H1 (cell line): ENCODE data around the gene PDE4B. TPM values are rescaled to one million over a fixed set of nuclear protein-coding genes. Genes with fewer than 3 reads are reported as not detected.

Source experiments
- CTCF ChIA-PET: fragments of 300-600 bp; sonication (Branson Sonifier 250); formaldehyde crosslinking; loops from one replicate; lab custom pipeline; 2021; ENCODE audit not compliant: partially characterized antibody; lab: Charles Lee
- POLR2A ChIA-PET: fragments of 300-600 bp; sonication (Branson Sonifier 250); formaldehyde crosslinking; loops from one replicate; lab custom pipeline; 2021; ENCODE audit warnings: inconsistent platforms; ENCODE audit not compliant: partially characterized antibody; lab: Charles Lee
- DNase-seq, 2 experiments: peaks; one replicate each; pipeline versions ENCODE4 v3.0.0 to v3.0.0-alpha.2; 2010 to 2022; ENCODE audit warnings: low spot score in 2 of 2, low read depth in 1 of 2, mixed read lengths in 1 of 2
- FAIRE-seq: peaks from 2 replicates; lab custom pipeline; 2011; peaks lifted over from hg19 to GRCh38; lab: Jason Lieb, UNC
- H2AFZ ChIP-seq: 2 replicates; pipeline ENCODE4 v1.8.1; 2012; ENCODE audit warnings: low read length, inconsistent platforms
- H2AK5ac ChIP-seq: 2 replicates; pipeline ENCODE4 v1.6.1; 2013; ENCODE audit warnings: low read depth, low read length
- H2BK120ac ChIP-seq: replicated peaks from 2 replicates; pipeline ENCODE3; 2013; ENCODE audit warnings: low read depth, low read length, inconsistent platforms
- H2BK12ac ChIP-seq: 2 replicates; pipeline ENCODE4 v1.6.1; 2013; ENCODE audit warnings: low read depth, low read length
- H2BK15ac ChIP-seq: 2 replicates; pipeline ENCODE4 v1.6.1; 2013; ENCODE audit warnings: low read length
- H2BK20ac ChIP-seq: 2 replicates; pipeline ENCODE4 v1.6.1; 2013; ENCODE audit warnings: low read length
- H2BK5ac ChIP-seq: 2 replicates; pipeline ENCODE4 v1.6.1; 2013; ENCODE audit warnings: low read depth, low read length
- H3K14ac ChIP-seq: 2 replicates; pipeline ENCODE4 v1.6.1; 2013; ENCODE audit warnings: inconsistent platforms; ENCODE audit not compliant: insufficient read length
- H3K18ac ChIP-seq: 2 replicates; pipeline ENCODE4 v1.6.1; 2013; ENCODE audit warnings: low read length; ENCODE audit errors: extremely low read depth
- H3K23ac ChIP-seq: 2 replicates; pipeline ENCODE4 v1.6.1; 2013; ENCODE audit warnings: inconsistent platforms; ENCODE audit not compliant: insufficient read length
- H3K23me2 ChIP-seq: 2 replicates; pipeline ENCODE4 v1.6.1; 2013; ENCODE audit warnings: low read depth, low read length
- H3K27ac ChIP-seq: 2 replicates; pipeline ENCODE4 v1.6.1; 2011; ENCODE audit warnings: low read depth, low read length, inconsistent platforms
- H3K27me3 ChIP-seq, 4 experiments: replicated peaks in 1 of 4; 1 replicate in 1 of 4; 2 replicates in 3 of 4; pipeline versions ENCODE4 v1.6.1 to v1.8.1; 2011 to 2013; ENCODE audit warnings: low read length in 3 of 4, mild to moderate bottlenecking in 3 of 4, inconsistent platforms in 2 of 4, mixed read lengths in 2 of 4, moderate library complexity in 1 of 4; ENCODE audit not compliant: control insufficient read depth in 3 of 4, insufficient read depth in 3 of 4; ENCODE audit errors: extremely low read depth in 1 of 4
- H3K36me3 ChIP-seq, 4 experiments: 2 replicates each; pipeline versions ENCODE4 v1.6.1 to v1.8.1; 2011 to 2013; ENCODE audit warnings: mild to moderate bottlenecking in 4 of 4, low read length in 3 of 4, moderate library complexity in 2 of 4, control low read depth in 1 of 4, inconsistent platforms in 1 of 4; ENCODE audit not compliant: insufficient read depth in 4 of 4, control insufficient read depth in 2 of 4
- H3K4ac ChIP-seq: replicated peaks from 2 replicates; pipeline ENCODE3; 2013; ENCODE audit warnings: low read length, low read depth, mixed read lengths, inconsistent platforms; ENCODE audit not compliant: insufficient read length
- H3K4me1 ChIP-seq, 4 experiments: replicated peaks in 1 of 4; 1 replicate in 1 of 4; 2 replicates in 3 of 4; pipeline versions ENCODE4 v1.6.1 to v1.8.1; 2011 to 2013; ENCODE audit warnings: low read length in 3 of 4, inconsistent platforms in 2 of 4, mixed read lengths in 1 of 4; ENCODE audit not compliant: insufficient read depth in 4 of 4, control insufficient read depth in 3 of 4
- H3K4me2 ChIP-seq, 2 experiments: 2 replicates each; pipeline versions ENCODE4 v1.6.1 to v1.8.1; 2011 to 2013; ENCODE audit warnings: low read depth in 2 of 2, low read length in 2 of 2, control low read depth in 1 of 2, inconsistent platforms in 1 of 2, mild to moderate bottlenecking in 1 of 2; ENCODE audit not compliant: insufficient read depth in 1 of 2
- H3K4me3 ChIP-seq, 4 experiments: fragments of 200-600, 300-600 bp in 1 of 4; sonication (generic), shearing (Covaris generic), sonication (Bioruptor Twin) in 1 of 4; 2 replicates each; pipeline versions ENCODE4 v1.5.1 to v1.8.1; 2011 to 2016; ENCODE audit warnings: low read length in 4 of 4, low read depth in 3 of 4, control low read depth in 2 of 4, inconsistent platforms in 2 of 4, mild to moderate bottlenecking in 2 of 4, mixed read lengths in 1 of 4, moderate library complexity in 1 of 4; ENCODE audit not compliant: insufficient read depth in 2 of 4; ENCODE audit errors: extremely low read depth in 1 of 4
- H3K56ac ChIP-seq: replicated peaks from 2 replicates; pipeline ENCODE3; 2013; ENCODE audit warnings: low read depth, mild to moderate bottlenecking, mixed read lengths, low read length, inconsistent platforms; ENCODE audit not compliant: insufficient read length
- H3K79me1 ChIP-seq: 2 replicates; pipeline ENCODE4 v1.6.1; 2013; ENCODE audit warnings: low read depth, low read length, control low read depth
- H3K79me2 ChIP-seq, 2 experiments: 2 replicates each; pipeline versions ENCODE4 v1.6.1 to v1.8.1; 2012 to 2013; ENCODE audit warnings: low read length in 2 of 2, mild to moderate bottlenecking in 2 of 2, inconsistent platforms in 1 of 2; ENCODE audit not compliant: insufficient read depth in 2 of 2, control insufficient read depth in 1 of 2
- H3K9ac ChIP-seq, 4 experiments: replicated peaks in 1 of 4; 1 replicate in 1 of 4; 2 replicates in 3 of 4; pipeline versions ENCODE4 v1.6.1 to v1.8.1; 2011 to 2013; ENCODE audit warnings: low read depth in 3 of 4, low read length in 3 of 4, control low read depth in 2 of 4, mild to moderate bottlenecking in 2 of 4, moderate library complexity in 2 of 4, inconsistent platforms in 1 of 4; ENCODE audit errors: extremely low read depth in 1 of 4
- H3K9me3 ChIP-seq, 2 experiments: 2 replicates each; pipeline versions ENCODE4 v1.6.1 to v1.8.1; 2012 to 2013; ENCODE audit warnings: mild to moderate bottlenecking in 2 of 2, moderate library complexity in 2 of 2, control low read depth in 1 of 2, inconsistent platforms in 1 of 2, low read depth in 1 of 2, low read length in 1 of 2, mixed read lengths in 1 of 2; ENCODE audit not compliant: insufficient read depth in 2 of 2
- H4K20me1 ChIP-seq, 2 experiments: replicated peaks in 1 of 2; 2 replicates each; pipeline versions ENCODE3 to v1.8.1; 2011 to 2013; ENCODE audit warnings: inconsistent platforms in 2 of 2, low read length in 2 of 2, mild to moderate bottlenecking in 1 of 2; ENCODE audit not compliant: insufficient read depth in 2 of 2, control insufficient read depth in 1 of 2
- H4K5ac ChIP-seq: 2 replicates; pipeline ENCODE4 v1.6.1; 2013; ENCODE audit warnings: low read length, low read depth, mixed read lengths, inconsistent platforms; ENCODE audit not compliant: insufficient read length
- H4K8ac ChIP-seq: 2 replicates; pipeline ENCODE4 v1.8.0; 2013; ENCODE audit warnings: mild to moderate bottlenecking, moderate library complexity, low read length, inconsistent platforms; ENCODE audit not compliant: insufficient read depth; ENCODE audit errors: extremely low read depth
- H4K91ac ChIP-seq: replicated peaks from 2 replicates; pipeline ENCODE3; 2013; ENCODE audit warnings: low read length, mixed read lengths, inconsistent platforms; ENCODE audit not compliant: insufficient read length
- ATF2 ChIP-seq: IDR thresholded peaks from 2 replicates; pipeline ENCODE4 v1.6.1; 2012; ENCODE audit warnings: low read length, inconsistent platforms
- CEBPB ChIP-seq: IDR thresholded peaks from 2 replicates; pipeline ENCODE4 v1.6.1; 2012; ENCODE audit warnings: low read depth, low read length
- CTBP2 ChIP-seq: IDR thresholded peaks from 2 replicates; pipeline ENCODE4 v1.7.0; 2011; ENCODE audit warnings: borderline replicate concordance, mild to moderate bottlenecking, moderate library complexity, mixed read lengths, low read length; ENCODE audit not compliant: insufficient read depth, insufficient read length
- E2F6 ChIP-seq: IDR thresholded peaks from 2 replicates; pipeline ENCODE4 v1.6.1; 2012; ENCODE audit warnings: inconsistent platforms
- EGR1 ChIP-seq: IDR thresholded peaks from 2 replicates; pipeline ENCODE4 v1.6.1; 2011; ENCODE audit warnings: low read depth, low read length, borderline replicate concordance
- GABPA ChIP-seq: IDR thresholded peaks from 2 replicates; pipeline ENCODE4 v1.6.1; 2011; ENCODE audit warnings: mild to moderate bottlenecking, low read length, moderate library complexity, borderline replicate concordance; ENCODE audit not compliant: insufficient read depth
- POLR2A ChIP-seq, 2 experiments: IDR thresholded peaks; 1 replicate in 1 of 2; 2 replicates in 1 of 2; pipeline ENCODE4 v1.6.1; 2011; ENCODE audit warnings: low read depth in 2 of 2, low read length in 2 of 2, mild to moderate bottlenecking in 2 of 2; ENCODE audit errors: control extremely low read depth in 1 of 2
- RAD21 ChIP-seq, 2 experiments: IDR thresholded peaks in 1 of 2; conservative IDR thresholded peaks in 1 of 2; 2 replicates each; pipeline ENCODE4 v1.6.1; 2011; ENCODE audit warnings: low read depth in 2 of 2, low read length in 2 of 2, improper control_type of control experiment in 1 of 2, inconsistent platforms in 1 of 2, mild to moderate bottlenecking in 1 of 2, moderate library complexity in 1 of 2
- RXRA ChIP-seq: IDR thresholded peaks from 2 replicates; pipeline ENCODE4 v1.6.1; 2011; ENCODE audit warnings: low read depth, mild to moderate bottlenecking, low read length, moderate library complexity; ENCODE audit not compliant: insufficient read depth
- SP2 ChIP-seq: IDR thresholded peaks from 2 replicates; pipeline ENCODE4 v1.6.1; 2012; ENCODE audit warnings: mild to moderate bottlenecking, low read length, inconsistent platforms
- USF2 ChIP-seq: IDR thresholded peaks from 2 replicates; pipeline ENCODE4 v1.6.1; 2011; ENCODE audit warnings: low read length, improper control_type of control experiment
- WGBS, 2 experiments: shearing (Covaris generic) in 1 of 2; methylation state at CpG; one replicate each; pipeline versions ENCODE4 v1.1.6 to v1.1.7; 2013 to 2015; ENCODE audit warnings: low lambda C conversion rate in 2 of 2, mixed read lengths in 2 of 2, inconsistent platforms in 1 of 2, low coverage in 1 of 2, missing lambda C conversion rate in 1 of 2; ENCODE audit not compliant: insufficient replicate concordance in 2 of 2, insufficient coverage in 1 of 2, insufficient read length in 1 of 2; ENCODE audit errors: extremely low coverage in 1 of 2, missing lambda C conversion rate in 1 of 2; 5-methylcytosine and 5-hydroxymethylcytosine counted together
- polyA plus RNA-seq, 7 experiments: library from polyadenylated mRNA; depleted of rRNA in 3 of 7; stranded (reverse) in 5 of 7; unstranded in 2 of 7; fragments of >200 nt in 5 of 7; fragments of 200-250 nt in 2 of 7; gene quantifications; 1 replicate in 5 of 7; 2 replicates in 1 of 7; 4 replicates in 1 of 7; pipeline versions ENCODE4 v1.2.1 to v1.2.3, GENCODE V29; 2011 to 2013; ENCODE audit warnings: missing spikeins in 2 of 7, mixed read lengths in 2 of 7
- total RNA-seq: library from RNA; stranded (reverse); fragmentation: NEBNext Ultra II Directional; extraction: Animal tissue kit (Norgen Biotek cat#: 25700); gene quantifications from 2 replicates; pipeline ENCODE4 v1.2.1, GENCODE V29; 2021

PDE4B gene
- total and polyA plus RNA-seq, 2 of the 8 experiments (the other 6 are each of a cell fraction or from before 2014, with no cell fraction given): 5.0 to 15.1 TPM

- no peak overlapping the region for H3K18ac ChIP-seq
- H4K5ac ChIP-seq: no peak overlapping the region
- H2AFZ ChIP-seq: no peak overlapping the region
- no peak overlapping the region for H3K4me2 ChIP-seq
- no peaks in the 10 kb centered on the region for H3K23me2 ChIP-seq
- no peaks in the 10 kb centered on the region for H3K27me3 ChIP-seq
- no peak overlapping the region for H3K27ac ChIP-seq
- no peak for DNase-seq
- H3K14ac ChIP-seq: no peak overlapping the region
- H2BK120ac ChIP-seq: no peak overlapping the region
- H3K9me3 ChIP-seq: no peaks in the 10 kb centered on the region; a peak in 2 of 4 replicates
- no peak overlapping the region for H2BK20ac ChIP-seq
- ChIA-PET CTCF (interaction anchor here (1.6 kb wide), 1 partner anchor 234 kb away, joined by 3 read pairs; no protein-coding TSS in a partner anchor), POLR2A (no interaction called here)
- H3K4ac ChIP-seq: no peak overlapping the region
- H2AK5ac ChIP-seq: no peak overlapping the region
- H3K36me3 ChIP-seq: no peaks in the 10 kb centered on the region
- WGBS, 2 experiments: 93% methylated on average over 5 of the region's 5 CpGs; no CpG with 5 or more reads in 1 of the 2 experiments
- no peak overlapping the region for H3K56ac ChIP-seq
- no peak overlapping the region for H4K91ac ChIP-seq
- H2BK5ac ChIP-seq: no peak overlapping the region
- H3K79me2 ChIP-seq: no peaks in the 10 kb centered on the region
- no peak overlapping the region for H4K8ac ChIP-seq
- H3K4me1 ChIP-seq: no peaks in the 10 kb centered on the region
- no peak for FAIRE-seq
- no peak overlapping the region for H2BK12ac ChIP-seq
- H4K20me1 ChIP-seq: no peaks in the 10 kb centered on the region
- no peak overlapping the region for H3K23ac ChIP-seq
- no peak overlapping the region for H2BK15ac ChIP-seq
- no peak overlapping the region for H3K9ac ChIP-seq
- no peak overlapping the region for H3K4me3 ChIP-seq
- H3K79me1 ChIP-seq: no peaks in the 10 kb centered on the region
- TF ChIP-seq CEBPB (no peak), CTBP2 (no peak), RXRA (no peak), RAD21 (IDR thresholded peaks at IDR 0.05 in 1 of 2, conservative IDR thresholded peaks at IDR 0.05 in 1 of 2; ENCODE audit: low read depth in 2 of 2, low read length in 2 of 2) (no peak), GABPA (no peak), ATF2 (no peak), E2F6 (no peak), EGR1 (no peak), USF2 (no peak), SP2 (no peak), POLR2A (IDR thresholded peaks at IDR 0.05; ENCODE audit: control extremely low read depth in 1 of 2, low read depth in 2 of 2, low read length in 2 of 2) (no peak)
Measured at GRCh38 chr1:66211521-66211920, 418.8 kb downstream of the PDE4B start.
